ENCODE measurements around the gene SSX4.
"Not testable (repeated sequence)": the region's sequence is repeated elsewhere in the genome, so short reads cannot be mapped to it uniquely, and the experiment has no call there.

Gene SSX4, protein sequence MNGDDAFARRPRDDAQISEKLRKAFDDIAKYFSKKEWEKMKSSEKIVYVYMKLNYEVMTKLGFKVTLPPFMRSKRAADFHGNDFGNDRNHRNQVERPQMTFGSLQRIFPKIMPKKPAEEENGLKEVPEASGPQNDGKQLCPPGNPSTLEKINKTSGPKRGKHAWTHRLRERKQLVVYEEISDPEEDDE

DNA sequence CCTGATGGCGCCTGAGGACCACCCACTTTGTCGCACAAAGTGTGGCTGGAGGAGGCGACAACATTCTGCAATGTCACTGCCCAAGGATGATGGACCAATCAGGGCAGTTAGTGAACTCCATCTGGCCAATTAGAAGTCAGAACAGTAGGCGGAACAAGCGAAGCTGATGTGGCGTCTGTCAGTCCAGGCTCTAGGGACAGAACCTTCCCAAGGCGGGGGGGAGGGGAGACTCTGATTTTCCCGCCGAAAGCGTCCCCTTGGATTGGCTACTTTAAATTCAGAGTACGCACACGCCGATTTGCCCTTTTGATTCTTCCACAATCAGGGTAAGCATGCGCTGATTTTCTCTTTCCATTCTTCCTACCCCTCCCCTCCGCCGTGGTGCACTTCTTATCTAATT is at the start of gene SSX4:
Gene SSX4, plus strand, starts transcription at position 301 of the 400 bp plus-strand sequence. CDS start 515 bp downstream, outside the sequence.
- not testable (repeated sequence) for DNase-seq

DNA sequence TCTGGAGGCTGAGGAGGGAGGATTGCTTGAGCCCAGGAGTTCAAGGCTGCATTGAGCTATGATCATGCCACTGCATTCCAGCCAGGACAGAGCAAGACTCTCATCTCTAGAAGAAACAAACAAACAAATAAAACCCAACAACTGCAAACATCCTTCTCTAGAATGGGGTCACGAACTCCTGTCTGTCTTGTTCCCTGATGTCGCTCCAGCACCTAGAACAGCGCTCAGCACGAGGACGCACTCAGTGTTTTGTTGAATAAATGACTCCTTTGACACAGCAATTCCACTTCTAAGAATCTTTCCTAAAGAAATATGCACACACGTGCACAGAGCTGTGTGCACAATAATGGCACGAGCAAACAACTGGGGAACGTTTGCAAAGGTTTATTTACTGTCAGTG is 37.3 kb upstream of the SSX4 start:
- DNase-seq = not testable (repeated sequence)

DNA sequence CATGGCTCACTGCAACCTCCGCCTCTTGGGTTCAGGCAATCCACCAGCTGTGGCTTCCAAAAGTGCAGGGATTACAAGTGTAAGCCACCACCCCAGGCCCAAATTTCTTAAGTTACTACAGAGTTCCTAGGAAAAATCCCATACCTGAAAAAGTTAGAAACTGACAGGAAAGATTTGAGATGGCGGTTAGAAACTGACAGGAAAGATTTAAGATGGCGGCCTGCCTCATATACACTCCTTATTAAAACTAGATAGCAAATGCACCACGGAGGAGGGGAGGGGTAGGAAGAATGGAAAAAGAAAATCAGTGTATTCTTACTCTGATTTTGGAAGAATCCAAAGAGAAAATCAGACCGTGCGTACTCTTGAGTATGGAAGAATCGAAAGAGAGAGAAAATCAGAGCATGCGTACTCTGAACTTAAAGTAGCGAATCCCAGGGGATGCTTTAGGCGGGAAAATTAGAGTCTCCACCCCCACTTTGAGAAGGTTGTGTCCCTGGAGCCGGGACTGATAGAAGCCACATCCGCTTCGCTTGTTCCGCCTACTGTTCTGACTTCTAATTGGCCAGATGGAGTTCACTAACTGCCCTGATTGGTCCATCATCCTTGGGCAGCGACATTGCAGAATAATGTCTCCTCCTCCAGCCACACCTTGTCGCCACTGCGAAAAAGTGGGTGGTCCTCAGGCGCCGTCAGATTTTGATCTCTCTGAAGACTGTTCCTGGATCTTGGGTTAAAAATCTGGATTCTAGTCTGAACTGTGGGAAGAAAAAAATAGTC is 26.8 kb upstream of the SSX4 start, which contains the start of gene SSX3:
Gene SSX3, minus strand, starts transcription at position 389 of the 780 bp plus-strand sequence. CDS start 1,454 bp downstream, outside the sequence.
- not testable (repeated sequence) for DNase-seq

DNA sequence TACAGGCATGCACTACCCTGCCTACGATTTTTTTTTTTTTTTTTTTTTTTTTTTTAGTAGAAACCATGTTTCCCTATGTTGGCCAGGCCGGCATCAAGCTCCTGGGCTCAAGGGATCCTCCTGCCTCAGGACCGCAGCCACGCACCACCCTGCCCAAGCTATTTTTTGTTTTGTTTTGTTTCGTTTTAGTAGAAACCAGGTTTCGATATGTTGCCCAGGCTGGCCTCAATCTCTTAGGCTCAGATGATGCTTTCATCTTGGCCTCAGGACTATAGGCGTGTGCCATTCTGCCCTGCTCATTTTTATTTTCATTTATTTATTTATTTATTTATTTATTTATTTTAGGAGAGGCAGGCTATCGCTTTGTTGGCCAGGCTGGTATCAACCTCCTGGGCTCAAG is 25.7 kb upstream of the SSX4 start:
- no peak for DNase-seq

DNA sequence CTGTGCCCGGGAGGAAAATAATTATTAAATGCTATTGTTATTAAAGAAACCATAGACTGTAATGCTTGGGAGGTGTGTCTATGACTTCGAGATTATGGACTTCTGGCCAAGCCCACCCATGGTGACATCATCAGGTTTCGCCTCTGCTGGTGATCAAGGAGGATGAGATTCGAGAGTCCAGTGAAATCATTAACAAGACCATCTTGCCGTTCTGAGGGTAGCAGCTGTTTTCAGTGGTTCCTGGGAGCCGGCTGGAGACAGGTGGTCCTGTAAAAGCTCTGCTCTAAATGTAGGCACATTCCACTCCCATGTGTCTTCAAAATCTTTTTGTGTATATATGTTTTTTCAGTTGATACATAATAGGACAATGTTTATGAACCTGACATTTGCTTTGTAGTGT is 24.1 kb upstream of the SSX4 start:
- not testable (repeated sequence) for DNase-seq

DNA sequence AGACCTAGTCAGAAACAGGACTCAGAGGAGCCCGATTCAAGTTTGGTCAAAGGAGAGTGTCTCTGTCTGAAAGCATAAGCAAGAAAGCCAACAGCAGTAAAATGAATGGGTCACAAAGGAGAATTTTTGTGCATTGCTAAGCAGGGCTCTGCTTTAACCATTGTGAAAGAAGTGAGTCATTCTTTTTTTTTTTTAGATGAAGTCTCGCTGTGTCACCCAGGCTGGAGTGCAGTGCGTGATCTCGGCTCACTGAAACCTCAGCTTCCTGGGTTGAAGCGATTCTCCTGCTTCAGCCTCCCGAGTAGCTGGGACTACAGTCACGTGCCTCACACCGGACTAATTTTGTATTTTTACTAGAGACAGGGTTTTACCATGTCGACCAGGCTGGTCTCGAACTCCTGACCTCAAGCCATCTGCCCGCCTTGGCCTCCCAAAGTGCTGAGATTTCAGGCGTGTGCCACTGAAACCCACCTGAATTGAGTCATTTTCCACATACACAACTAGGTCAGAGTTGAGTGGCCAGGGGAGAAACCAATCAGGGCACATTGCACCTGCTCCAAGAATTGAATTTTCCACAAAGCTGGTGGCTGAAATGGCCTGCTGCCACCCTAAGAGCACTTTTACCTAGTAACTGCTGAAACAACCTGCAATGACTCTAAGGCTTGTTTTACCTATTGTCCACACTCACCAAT is 15.5 kb upstream of the SSX4 start:
- DNase-seq = not testable (repeated sequence)

DNA sequence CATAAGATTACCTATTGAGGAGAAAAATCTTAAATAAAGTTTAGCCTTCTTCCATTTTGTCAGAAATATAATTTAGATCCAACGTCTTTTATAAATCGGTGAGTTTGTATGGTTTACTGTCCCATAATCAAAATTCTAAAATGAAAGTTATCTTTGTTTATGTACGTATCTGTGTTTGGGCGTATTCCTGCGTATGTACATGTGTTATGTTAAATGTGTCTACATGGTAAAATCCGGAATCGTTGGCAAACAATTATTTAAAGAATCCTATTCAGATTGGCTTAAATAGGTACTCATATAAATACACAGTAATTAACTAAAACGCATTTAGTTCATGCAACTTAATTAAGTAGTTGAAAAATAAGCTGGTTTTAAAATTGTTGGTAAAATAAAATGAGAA is 12.9 kb upstream of the SSX4 start:
- DNase-seq = not testable (repeated sequence)

DNA sequence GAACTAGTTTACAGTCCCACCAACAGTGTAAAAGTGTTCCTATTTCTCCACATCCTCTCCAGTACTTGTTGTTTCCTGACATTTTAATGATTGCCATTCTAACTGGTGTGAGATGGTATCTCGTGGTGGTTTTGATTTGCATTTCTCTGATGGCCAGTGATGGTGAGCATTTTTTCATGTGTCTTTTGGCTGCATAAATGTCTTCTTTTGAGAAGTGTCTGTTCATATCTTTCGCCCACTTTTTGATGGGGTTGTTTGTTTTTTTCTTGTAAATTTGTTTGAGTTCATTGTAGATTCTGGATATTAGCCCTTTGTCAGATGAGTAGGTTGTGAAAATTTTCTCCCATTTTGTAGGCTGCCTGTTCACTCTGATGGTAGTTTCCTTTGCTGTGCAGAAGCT is 13.6 kb downstream of the SSX4 start:
- DNase-seq = not testable (repeated sequence)

DNA sequence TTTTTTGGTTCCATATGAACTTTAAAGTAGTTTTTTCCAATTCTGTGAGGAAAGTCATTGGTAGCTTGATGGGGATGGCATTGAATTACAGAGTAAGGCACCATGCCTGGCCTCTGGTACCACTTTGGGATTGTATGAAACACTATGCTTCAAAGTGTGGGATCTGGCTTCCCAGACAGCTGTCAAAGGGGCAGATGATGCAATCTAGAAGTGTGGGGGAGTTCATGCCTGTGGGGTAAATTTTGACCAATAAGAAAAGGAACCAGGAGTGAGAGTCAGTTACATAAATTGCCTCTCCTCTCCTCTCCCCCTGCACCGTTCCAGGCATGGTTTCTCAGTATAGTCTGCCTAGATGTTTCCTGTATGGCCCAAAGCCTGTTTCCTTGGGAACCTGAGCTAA is 14.5 kb downstream of the SSX4 start:
- not testable (repeated sequence) for DNase-seq

DNA sequence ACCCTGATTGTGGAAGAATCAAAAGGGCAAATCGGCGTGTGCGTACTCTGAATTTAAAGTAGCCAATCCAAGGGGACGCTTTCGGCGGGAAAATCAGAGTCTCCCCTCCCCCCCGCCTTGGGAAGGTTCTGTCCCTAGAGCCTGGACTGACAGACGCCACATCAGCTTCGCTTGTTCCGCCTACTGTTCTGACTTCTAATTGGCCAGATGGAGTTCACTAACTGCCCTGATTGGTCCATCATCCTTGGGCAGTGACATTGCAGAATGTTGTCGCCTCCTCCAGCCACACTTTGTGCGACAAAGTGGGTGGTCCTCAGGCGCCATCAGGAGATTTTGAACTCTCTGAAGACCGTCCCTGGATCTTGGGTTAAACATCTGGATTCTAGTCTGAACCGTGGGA is 28.5 kb downstream of the SSX4 start, which contains the start of gene SSX4B:
Gene SSX4B, minus strand, starts transcription at position 101 of the 400 bp plus-strand sequence. CDS start 588 bp downstream, outside the sequence.
- DNase-seq = not testable (repeated sequence)

DNA sequence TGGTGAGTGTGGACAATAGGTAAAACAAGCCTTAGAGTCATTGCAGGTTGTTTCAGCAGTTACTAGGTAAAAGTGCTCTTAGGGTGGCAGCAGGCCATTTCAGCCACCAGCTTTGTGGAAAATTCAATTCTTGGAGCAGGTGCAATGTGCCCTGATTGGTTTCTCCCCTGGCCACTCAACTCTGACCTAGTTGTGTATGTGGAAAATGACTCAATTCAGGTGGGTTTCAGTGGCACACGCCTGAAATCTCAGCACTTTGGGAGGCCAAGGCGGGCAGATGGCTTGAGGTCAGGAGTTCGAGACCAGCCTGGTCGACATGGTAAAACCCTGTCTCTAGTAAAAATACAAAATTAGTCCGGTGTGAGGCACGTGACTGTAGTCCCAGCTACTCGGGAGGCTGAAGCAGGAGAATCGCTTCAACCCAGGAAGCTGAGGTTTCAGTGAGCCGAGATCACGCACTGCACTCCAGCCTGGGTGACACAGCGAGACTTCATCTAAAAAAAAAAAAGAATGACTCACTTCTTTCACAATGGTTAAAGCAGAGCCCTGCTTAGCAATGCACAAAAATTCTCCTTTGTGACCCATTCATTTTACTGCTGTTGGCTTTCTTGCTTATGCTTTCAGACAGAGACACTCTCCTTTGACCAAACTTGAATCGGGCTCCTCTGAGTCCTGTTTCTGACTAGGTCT is 43.8 kb downstream of the SSX4 start:
- not testable (repeated sequence) for DNase-seq

DNA sequence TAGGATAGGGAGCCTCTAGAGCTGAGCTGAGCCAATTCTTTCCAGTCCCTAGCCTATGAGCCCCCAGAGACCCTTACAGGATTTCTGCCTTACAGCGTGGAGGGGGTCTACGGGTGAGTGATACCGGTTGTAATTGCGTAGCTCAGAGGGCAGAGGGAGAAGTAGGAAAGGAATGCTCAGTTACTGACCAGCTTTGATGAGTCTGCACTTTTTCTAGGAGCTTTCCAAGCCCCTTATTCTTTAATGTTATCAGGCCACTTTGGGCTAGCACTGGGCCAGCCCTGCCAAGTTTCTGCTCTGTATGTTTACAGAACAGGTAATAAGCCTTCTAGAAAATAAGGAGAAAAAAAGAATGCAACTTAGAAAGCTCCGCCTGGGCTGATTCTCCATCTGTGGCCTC is 46.3 kb downstream of the SSX4 start:
- not testable (repeated sequence) for DNase-seq

DNA sequence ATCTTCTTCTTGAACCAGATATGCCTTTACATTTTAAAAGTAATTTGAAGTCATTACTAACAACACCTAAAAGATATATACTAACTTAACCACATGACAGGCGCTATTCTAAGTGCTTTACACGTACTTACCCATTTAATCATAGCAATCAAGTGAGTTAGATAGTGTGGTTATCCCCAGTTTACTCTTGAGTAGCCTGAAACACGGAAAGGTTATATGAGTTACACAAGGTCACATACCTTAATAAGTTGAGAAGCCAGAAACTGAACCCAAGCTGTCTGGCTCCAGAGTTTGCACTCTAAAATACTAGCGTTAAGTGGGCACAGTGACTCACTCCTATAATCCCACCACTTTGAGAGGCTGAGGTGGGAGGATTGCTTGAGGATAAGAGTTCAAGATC is 46.8 kb downstream of the SSX4 start:
- DNase-seq = not testable (repeated sequence)

DNA sequence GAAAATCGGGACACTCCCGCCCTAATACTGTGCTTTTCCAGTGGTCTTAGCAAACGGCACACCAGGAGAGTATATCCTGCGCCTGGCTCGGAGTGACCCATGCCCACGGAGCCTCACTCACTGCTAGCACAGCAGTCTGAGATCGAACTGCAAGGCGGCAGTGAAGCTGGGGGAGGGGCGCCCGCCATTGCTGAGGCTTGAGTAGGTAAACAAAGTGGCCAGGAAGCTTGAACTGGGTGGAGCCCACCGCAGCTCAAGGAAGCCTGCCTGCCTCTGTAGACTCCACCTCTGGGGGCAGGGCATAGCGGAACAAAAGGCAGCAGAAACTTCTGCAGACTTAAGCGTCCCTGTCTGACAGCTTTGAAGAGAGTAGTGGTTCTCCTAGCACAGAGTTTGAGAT is 50.4 kb downstream of the SSX4 start:
- DNase-seq = not testable (repeated sequence)

Data from NCI-H510A treated with DMSO at 0.1 percent for 48 hours (cell line).